Measurements from ENCODE around the gene NTNG1.

- TF ChIP-seq POLR2A (IDR thresholded peaks at IDR 0.05; ENCODE audit: low read depth, low read length) (no peak), POLR2AphosphoS5 (IDR thresholded peaks at IDR 0.05; ENCODE audit: low read depth, low read length) (no peak)
These were observed 153.8 kb downstream of the NTNG1 start for GRCh38 chr1:107294686-107295085.
